Activated CD4-positive, alpha-beta T cell treated with anti-CD3 and anti-CD28 coated beads, Interleukin-2, amount 50 U/mL, for 4 hours (primary cell): Measurements from ENCODE around the gene ENOX2.

Experiments used
- DNase-seq, 2 experiments: peaks; one replicate each; pipeline ENCODE4 v3.0.0-alpha.2; 2020

Gene ENOX2

DNA sequence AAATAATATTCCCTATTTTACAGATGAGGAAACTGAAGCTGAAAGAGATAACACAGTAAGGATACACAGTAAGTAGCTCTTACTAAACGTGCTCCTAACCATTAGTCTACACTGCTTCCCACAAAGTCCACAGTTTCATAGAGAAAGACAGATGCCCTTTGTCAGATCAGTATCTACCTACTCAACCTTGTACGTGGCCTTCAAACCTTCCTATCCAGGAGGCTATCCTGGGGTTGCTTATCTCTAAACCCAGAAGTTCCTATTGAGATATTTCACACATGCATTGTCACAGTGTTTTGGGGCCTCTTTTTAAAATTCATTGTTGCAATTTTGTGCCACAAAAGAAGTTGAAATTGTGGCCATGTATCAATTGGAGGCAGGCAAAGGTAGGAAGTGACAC lies 208.0 kb downstream of the ENOX2 start:
- no peak for DNase-seq

- no peak for DNase-seq
These were observed 211.4 kb downstream of the ENOX2 start for GRCh38 chrX:130691576-130691975.

GRCh38 chrX:130688360-130688759 lies 214.6 kb downstream of the ENOX2 start:
- DNase-seq = no peak

DNA sequence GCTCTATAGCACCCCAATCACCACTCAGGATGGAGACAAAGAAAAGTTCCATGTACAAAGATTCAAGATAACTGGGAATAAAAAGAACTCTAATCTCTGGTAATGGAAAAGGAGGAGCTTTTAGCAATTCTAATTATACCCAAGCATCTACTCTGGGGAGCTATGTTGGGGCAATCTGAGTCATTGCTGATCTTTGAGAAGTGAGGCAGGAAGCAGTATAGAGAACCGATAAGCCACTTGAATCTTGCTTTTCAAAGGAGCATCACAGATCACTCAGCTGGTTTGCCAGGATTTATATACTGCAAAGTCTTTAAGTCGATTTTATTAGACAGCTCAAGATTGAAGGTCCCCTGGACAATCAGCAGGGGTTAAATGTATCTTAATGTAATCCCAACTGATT lies 220.0 kb downstream of the ENOX2 start:
- no peak for DNase-seq

GRCh38 chrX:130680164-130681035 lies 222.6 kb downstream of the ENOX2 start:
- DNase-seq = no peak

DNA sequence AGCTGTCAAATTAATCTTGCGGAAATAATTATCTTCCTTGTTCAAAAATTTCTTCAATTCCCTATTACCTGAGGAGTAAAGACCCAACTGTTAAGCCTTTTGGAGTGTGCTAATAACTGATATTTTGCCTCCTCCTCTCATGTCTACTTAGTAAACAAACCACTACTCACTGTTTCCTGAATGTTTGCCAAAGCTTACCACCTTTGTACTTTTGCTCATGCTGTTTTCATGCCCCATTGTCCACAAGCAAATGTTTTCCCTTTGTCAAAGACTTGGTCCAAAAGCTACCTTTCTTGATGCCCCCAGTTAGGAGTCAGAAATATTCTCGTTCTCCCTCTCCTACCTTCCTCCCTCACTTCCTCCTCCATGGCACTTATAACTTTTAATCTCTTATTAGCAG lies 226.1 kb downstream of the ENOX2 start:
- DNase-seq = no peak

GRCh38 chrX:130672214-130672613 lies 230.8 kb downstream of the ENOX2 start:
- DNase-seq = no peak

DNA sequence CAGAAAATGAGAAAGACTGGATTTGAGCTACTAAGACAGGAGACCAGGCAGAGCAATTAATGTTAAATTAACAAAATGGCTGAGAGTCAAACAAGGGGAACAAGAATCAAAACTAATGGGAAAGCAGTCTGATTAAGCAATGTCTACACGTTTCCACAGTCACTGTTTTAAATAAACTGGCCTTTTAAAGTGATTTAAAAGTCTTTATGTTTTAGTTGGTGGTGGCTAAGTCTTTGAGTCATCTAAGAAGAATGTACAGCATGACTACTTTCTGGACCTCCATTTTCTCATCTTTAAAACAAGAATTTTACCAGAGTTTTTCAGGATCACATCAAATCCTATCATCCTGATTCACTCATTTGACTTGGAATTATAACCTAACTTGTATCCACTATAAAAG lies 233.8 kb downstream of the ENOX2 start:
- DNase-seq = no peak

GRCh38 chrX:130665263-130665662 lies 237.7 kb downstream of the ENOX2 start:
- DNase-seq = no peak

DNA sequence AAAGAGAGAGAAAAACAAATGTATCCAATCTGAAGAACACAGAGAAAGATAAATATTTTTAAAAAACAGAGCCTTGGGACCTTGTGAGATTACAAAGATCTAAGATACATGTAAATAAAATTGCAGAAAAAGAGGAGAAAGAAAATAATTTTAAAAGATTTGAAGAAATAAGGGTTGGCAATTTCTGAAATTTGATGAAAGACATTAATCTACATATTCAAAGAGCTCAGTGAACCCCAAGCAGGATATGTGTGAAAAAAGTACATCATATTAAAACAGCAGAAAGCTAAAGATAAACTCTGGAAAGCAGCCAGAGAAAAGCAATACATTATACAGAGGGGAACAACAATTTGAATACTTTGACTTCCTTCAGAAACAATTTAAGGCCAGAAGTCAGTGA lies 244.7 kb downstream of the ENOX2 start:
- DNase-seq = no peak

GRCh38 chrX:130654409-130654950 lies 248.5 kb downstream of the ENOX2 start:
- no peak for DNase-seq

- no peak for DNase-seq
These were observed 250.0 kb downstream of the ENOX2 start for GRCh38 chrX:130652824-130653578.

- no peak for DNase-seq
These were observed 253.3 kb downstream of the ENOX2 start for GRCh38 chrX:130649738-130650137.

DNA sequence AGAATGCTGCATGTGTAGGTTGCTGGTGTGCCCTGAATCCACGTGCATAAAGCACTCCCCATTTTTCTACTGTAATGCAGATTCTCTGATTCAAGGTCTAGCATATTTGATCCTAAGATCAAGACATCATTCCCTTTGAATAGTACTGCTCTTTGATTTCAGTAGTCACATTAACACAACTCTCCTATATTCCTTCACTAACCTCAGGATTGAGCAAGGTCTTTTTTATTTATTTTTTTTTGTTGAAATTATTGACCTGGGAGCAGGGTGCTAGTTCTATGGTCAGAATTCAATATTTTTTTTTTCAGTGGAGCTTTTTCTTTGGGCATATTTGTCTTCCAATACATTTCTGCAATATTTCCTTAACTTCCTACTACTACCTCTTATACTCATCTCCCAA lies 255.5 kb downstream of the ENOX2 start:
- no peak for DNase-seq

- no peak for DNase-seq
These were observed 256.9 kb downstream of the ENOX2 start for GRCh38 chrX:130645955-130646583.

GRCh38 chrX:130637591-130637990 lies 265.4 kb downstream of the ENOX2 start:
- DNase-seq = no peak

DNA sequence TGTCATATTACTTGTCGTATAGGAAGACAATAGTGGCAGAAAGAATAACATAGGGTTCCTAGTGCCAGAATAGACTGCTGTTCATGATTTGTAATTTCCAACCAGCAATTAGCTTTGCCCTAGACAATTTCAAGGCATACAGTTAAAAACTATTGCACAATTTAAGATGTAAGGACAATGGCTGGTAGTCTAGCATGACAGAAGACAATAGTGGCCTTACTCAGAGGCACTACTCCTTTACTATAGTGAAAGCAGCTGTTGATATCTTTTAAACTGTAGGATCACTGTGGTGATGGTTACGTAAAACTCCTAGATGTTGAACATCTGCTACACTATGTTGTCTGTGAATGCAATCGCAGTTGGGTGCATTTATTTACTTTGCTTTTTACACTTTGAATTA lies 266.7 kb downstream of the ENOX2 start:
- no peak for DNase-seq

- DNase-seq = no peak
These were observed 272.0 kb downstream of the ENOX2 start for GRCh38 chrX:130631011-130631410.

DNA sequence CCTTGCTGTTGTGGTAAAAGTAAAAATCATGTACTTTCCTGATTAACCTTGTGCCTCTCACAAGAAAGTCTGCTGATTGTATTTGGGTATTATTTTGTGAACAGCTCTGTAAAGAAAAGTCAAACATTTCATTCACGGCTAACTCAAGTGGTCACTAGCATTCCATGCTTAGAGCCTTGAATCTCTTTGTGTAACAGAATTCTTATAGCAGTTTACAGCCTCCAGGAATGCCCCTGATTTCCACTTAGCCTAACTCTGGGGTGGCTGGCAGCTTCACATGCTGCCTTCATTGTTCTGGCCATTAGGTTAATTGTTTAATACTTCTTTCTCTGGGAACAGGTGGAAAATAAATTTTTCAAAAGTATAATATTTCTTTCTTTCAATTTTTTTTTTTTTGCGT lies 274.5 kb downstream of the ENOX2 start:
- DNase-seq = no peak

- no peak for DNase-seq
These were observed 276.5 kb downstream of the ENOX2 start for GRCh38 chrX:130626521-130626920.

DNA sequence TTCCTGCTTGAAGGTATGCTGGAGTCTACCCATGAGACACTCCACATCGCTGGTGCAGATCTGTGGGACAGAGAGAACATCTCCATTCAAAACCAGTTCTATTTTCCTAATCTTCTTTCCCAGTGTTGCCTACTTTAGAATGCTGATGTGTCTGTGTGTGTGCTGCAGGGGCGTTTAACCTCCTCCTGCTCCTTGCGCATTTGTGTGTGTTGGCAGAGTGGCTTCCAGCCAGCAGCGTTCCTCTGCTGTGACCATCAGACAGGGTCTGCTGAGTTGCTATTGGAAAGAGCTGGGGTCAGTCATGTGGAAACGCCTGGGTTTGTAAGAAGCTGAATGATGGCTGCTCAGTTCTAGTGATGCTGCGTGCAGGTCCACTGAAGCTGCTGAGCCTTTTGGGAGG lies 277.6 kb downstream of the ENOX2 start:
- no peak for DNase-seq

DNA sequence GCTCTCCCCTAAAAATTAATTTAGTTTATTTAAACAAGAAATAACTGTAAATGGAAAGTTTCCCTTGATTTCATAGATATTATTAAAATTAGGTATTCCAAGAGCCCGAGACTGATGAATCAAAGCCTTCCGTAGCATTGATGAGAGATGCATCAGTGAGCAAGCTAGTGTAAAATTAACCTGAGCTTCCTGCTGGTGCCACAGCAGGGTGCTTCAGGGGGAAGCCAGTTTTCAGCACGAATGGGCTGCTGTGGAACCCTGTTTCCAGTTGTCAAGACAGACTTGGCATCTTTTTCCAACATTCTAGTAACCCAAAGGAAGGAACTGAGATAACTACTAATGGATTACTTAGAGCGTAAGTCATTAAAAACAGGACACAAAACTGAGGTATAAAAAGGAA lies 279.5 kb downstream of the ENOX2 start:
- DNase-seq = no peak

- DNase-seq = no peak
These were observed 287.1 kb downstream of the ENOX2 start for GRCh38 chrX:130615941-130616340.

- no peak for DNase-seq
These were observed 295.6 kb downstream of the ENOX2 start for GRCh38 chrX:130607431-130607830.
